AG09309 (cell line): Measurements from ENCODE around the gene SULT1C3.

ENCODE experiments used
- DNase-seq: peaks from one replicate; pipeline ENCODE4 v3.0.0-alpha.2; 2010; ENCODE audit warnings: low read depth
- H3K4me3 ChIP-seq: 2 replicates; pipeline ENCODE4 v1.5.1; 2011; ENCODE audit warnings: mild to moderate bottlenecking, low read depth, low read length, moderate library complexity; ENCODE audit not compliant: control insufficient read depth
- CTCF ChIP-seq: IDR thresholded peaks from 2 replicates; pipeline ENCODE4 v1.5.1; 2011; ENCODE audit warnings: mild to moderate bottlenecking, low read depth, low read length, inconsistent platforms; ENCODE audit not compliant: insufficient read depth, control insufficient read depth; ENCODE audit errors: missing control alignments

SULT1C3 gene

GRCh38 chr2:108260773-108261172, 21.0 kb downstream of the SULT1C3 start:
- H3K4me3 ChIP-seq = no peak overlapping the region
- no peak for TF ChIP-seq CTCF
- no peak for DNase-seq

GRCh38 chr2:108262036-108262435, 22.3 kb downstream of the SULT1C3 start:
- DNase-seq = no peak
- TF ChIP-seq CTCF = no peak
- no peak overlapping the region for H3K4me3 ChIP-seq

GRCh38 chr2:108263401-108263800, 23.6 kb downstream of the SULT1C3 start:
- DNase-seq = no peak
- no peak overlapping the region for H3K4me3 ChIP-seq
- TF ChIP-seq CTCF = no peak

- no peak overlapping the region for H3K4me3 ChIP-seq
- DNase-seq = no peak
- no peak for TF ChIP-seq CTCF
Observed at GRCh38 chr2:108266218-108266617, 26.4 kb downstream of the SULT1C3 start.

- DNase-seq = peak; percentile 52
- H3K4me3 ChIP-seq = no peak overlapping the region
- TF ChIP-seq CTCF = no peak
Observed at GRCh38 chr2:108267101-108267500, 27.3 kb downstream of the SULT1C3 start.

GRCh38 chr2:108268001-108268400, 28.2 kb downstream of the SULT1C3 start:
- peak; percentile 86 for DNase-seq
- no peak overlapping the region for H3K4me3 ChIP-seq
- no peak for TF ChIP-seq CTCF

GRCh38 chr2:108270346-108270745, 30.6 kb downstream of the SULT1C3 start:
- TF ChIP-seq CTCF = no peak
- DNase-seq = no peak
- no peak overlapping the region for H3K4me3 ChIP-seq
